Stomach smooth muscle (tissue), 2 donors: Measurements from ENCODE around the gene HNRNPA3.
A peak's percentile ranks its signal among the peaks of the same experiment; 100 is the strongest.
"Not testable (repeated sequence)": the region's sequence is repeated elsewhere in the genome, so short reads cannot be mapped to it uniquely, and the experiment has no call there.

Source experiments
- H3K27ac ChIP-seq: one replicate; pipeline ENCODE4 v1.7.0; 2013; ENCODE audit warnings: mild to moderate bottlenecking, low read length, inconsistent platforms
- H3K27me3 ChIP-seq, 2 donors: one replicate each; pipeline ENCODE4 v1.7.0; 2013; ENCODE audit warnings: low read length in 2 of 2; ENCODE audit not compliant: insufficient read depth in 2 of 2, control insufficient read depth in 1 of 2
- H3K36me3 ChIP-seq, 2 donors: one replicate each; pipeline ENCODE4 v1.7.0; 2013; ENCODE audit warnings: low read length in 2 of 2; ENCODE audit not compliant: control insufficient read depth in 2 of 2, insufficient read depth in 2 of 2
- H3K4me1 ChIP-seq: one replicate; pipeline ENCODE4 v1.7.0; 2013; ENCODE audit warnings: low read length; ENCODE audit not compliant: control insufficient read depth, insufficient read depth
- H3K4me3 ChIP-seq, 2 donors: one replicate each; pipeline ENCODE4 v1.7.0; 2013; ENCODE audit warnings: low read length in 2 of 2
- H3K9ac ChIP-seq, 2 donors: one replicate each; pipeline ENCODE4 v1.7.0; 2013; ENCODE audit warnings: low read length in 2 of 2, mild to moderate bottlenecking in 1 of 2
- H3K9me3 ChIP-seq, 2 donors: one replicate each; pipeline ENCODE4 v1.7.0; 2013; ENCODE audit warnings: low read length in 2 of 2; ENCODE audit not compliant: control insufficient read depth in 2 of 2
- donor health status: healthy.
- donor health status: Pancreatic carcinoma.

HNRNPA3 gene

DNA sequence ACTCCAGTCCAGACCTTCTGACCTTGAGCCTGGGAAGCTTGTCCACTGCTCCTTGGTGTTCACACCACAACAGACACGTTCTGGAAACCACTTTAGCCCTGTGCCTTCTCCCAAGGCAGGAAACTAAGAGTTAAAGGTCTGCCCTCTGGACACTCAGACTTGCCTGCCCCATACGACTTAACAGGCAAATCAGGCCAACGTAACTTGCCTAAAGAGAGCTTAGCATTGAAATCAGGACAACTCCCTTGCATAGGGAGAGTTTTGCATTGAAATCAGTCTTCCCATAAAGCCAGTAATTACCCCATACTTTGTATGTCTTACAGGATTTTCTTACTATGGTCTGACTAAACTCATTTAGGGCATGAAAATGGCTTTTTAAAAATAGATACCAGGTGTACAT, 33.4 kb downstream of the HNRNPA3 start:
- peaks cover 42% of the 10 kb centered on the region for H3K4me1 ChIP-seq
- H3K4me3 ChIP-seq: peak overlapping the region in 1 of 2 donors; percentile 22
- H3K27me3 ChIP-seq: no peaks in the 10 kb centered on the region
- no peak overlapping the region for H3K27ac ChIP-seq
- H3K9me3 ChIP-seq: no peaks in the 10 kb centered on the region
- no peak overlapping the region for H3K9ac ChIP-seq
- H3K36me3 ChIP-seq: no peaks in the 10 kb centered on the region

DNA sequence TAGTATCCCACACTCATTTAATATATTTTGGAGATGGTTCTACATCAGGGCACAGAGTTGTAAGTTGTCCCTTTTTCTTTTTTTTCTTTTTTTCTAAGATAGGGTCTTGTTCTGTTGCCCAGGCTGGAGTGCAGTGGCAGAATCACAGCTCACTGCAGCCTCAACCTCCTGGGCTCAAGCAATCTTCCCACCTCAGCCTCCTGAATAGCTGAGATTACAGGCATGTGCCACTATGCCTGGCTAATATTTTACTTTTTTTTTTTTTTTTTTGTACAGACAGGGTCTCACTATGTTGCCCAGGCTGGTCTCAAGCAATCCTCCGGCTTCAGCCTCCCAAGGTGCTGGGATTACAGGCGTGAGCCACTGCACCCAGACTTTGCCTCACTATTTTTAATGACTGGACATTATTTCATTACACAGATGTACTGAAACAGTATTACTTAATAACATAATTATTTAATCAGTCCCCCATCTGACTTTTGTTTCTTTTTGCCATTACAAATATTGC, 34.0 kb downstream of the HNRNPA3 start:
- not testable (repeated sequence) for H3K9me3 ChIP-seq, H3K36me3 ChIP-seq, H3K9ac ChIP-seq, H3K27ac ChIP-seq, H3K27me3 ChIP-seq, H3K4me3 ChIP-seq
- H3K4me1 ChIP-seq: peaks cover 38% of the 10 kb centered on the region

DNA sequence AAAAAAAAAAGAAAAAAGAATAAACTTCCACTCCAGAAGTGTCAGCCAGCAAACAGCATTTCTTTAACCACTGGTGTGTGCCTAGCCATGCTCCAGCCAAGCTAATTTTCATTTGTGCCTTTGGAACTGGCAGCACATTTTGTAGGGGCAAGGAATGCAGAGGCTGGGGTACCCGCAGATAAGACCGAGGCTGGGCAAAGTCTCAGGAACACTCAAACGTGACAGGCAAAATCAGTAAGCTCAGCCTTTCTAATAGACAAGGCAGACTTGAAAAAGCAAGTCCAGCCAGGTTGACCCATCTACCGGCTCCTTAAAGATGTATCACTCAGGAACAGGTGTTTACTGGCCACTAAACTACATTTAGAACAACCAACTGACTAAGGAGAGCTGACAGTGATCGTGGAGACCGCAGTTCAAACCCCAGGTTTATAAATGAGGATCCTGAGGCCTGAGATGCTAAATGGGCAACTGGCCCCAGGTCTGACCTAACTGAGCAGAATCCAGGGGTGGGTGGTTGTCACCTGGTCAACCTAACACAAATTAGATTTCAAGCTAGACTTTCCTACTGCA, 35.2 kb downstream of the HNRNPA3 start:
- H3K4me3 ChIP-seq: no peak overlapping the region
- H3K27me3 ChIP-seq: no peaks in the 10 kb centered on the region
- no peaks in the 10 kb centered on the region for H3K36me3 ChIP-seq
- no peak overlapping the region for H3K9ac ChIP-seq
- no peak overlapping the region for H3K27ac ChIP-seq
- H3K9me3 ChIP-seq: no peaks in the 10 kb centered on the region
- H3K4me1 ChIP-seq: peaks cover 43% of the 10 kb centered on the region

DNA sequence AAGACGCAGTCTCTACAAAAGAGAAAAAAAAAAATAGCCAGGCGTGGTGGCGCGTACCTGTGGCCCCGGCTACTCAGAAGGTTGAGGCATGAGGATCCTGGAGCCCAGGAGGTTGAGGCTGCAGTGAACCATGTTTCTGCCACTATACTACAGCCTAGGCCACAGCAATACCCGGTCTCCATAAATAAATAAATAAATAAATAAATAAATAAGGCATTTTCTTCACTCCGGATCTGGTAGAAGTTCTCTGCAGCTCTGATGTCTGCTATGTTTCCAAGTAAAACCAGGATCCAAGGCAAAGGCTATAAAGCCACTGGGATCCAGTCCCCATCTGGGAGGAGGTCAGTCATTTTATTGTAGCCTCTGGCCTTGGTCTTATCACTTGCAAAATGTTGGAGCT, 36.4 kb downstream of the HNRNPA3 start:
- Histone ChIP-seq H3K9ac (no peak overlapping the region), H3K4me1 (peaks cover 39% of the 10 kb centered on the region), H3K27me3 (no peaks in the 10 kb centered on the region), H3K4me3 (no peak overlapping the region), H3K9me3 (no peaks in the 10 kb centered on the region), H3K36me3 (no peaks in the 10 kb centered on the region), H3K27ac (no peak overlapping the region)

DNA sequence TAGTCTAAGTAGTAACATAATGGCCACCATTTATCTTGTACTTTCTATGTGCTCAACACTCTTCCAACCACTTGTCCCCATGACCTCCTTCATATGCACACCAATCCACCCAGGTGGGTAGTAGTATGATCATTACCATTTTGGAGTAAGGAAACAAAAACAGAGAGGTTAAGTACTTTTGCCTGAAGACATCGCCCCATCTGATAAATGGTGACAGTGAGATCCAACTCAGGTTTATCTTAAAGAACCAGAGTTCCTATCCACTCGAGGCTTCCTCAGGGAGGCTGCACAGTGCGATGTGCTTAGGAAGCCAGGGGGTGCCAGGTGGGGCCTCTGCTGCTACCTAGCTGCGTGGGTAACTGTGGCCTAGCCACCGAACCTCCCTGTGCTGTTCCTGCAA, 37.9 kb downstream of the HNRNPA3 start:
- no peak overlapping the region for H3K4me3 ChIP-seq
- no peaks in the 10 kb centered on the region for H3K36me3 ChIP-seq
- H3K9ac ChIP-seq: no peak overlapping the region
- H3K4me1 ChIP-seq: peaks cover 44% of the 10 kb centered on the region
- no peak overlapping the region for H3K27ac ChIP-seq
- no peaks in the 10 kb centered on the region for H3K27me3 ChIP-seq
- H3K9me3 ChIP-seq: no peaks in the 10 kb centered on the region

DNA sequence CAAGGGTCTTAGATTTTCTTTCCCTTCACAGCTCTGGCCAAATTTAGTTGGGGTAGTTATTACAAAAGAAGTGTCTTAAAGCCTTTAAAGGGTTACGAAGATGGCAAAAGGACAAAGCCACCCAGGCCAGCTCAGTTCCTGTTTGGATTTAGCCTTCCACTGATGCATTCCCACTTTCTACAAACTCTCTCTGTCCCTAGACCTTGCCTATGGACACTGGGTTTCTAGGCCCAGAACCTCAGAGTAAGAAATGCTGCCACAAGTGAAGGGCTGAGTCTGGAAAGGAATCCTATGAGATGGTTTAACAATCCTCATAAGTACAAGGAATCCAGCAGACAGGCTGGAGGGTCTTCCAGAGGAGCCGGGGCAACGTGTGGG, 38.6 kb downstream of the HNRNPA3 start:
- H3K4me1 ChIP-seq: peaks cover 41% of the 10 kb centered on the region
- H3K27me3 ChIP-seq: no peaks in the 10 kb centered on the region
- H3K9ac ChIP-seq: no peak overlapping the region
- no peak overlapping the region for H3K27ac ChIP-seq
- H3K9me3 ChIP-seq: no peaks in the 10 kb centered on the region
- H3K36me3 ChIP-seq: no peaks in the 10 kb centered on the region
- peak overlapping the region in 1 of 2 donors; percentile 35 for H3K4me3 ChIP-seq

DNA sequence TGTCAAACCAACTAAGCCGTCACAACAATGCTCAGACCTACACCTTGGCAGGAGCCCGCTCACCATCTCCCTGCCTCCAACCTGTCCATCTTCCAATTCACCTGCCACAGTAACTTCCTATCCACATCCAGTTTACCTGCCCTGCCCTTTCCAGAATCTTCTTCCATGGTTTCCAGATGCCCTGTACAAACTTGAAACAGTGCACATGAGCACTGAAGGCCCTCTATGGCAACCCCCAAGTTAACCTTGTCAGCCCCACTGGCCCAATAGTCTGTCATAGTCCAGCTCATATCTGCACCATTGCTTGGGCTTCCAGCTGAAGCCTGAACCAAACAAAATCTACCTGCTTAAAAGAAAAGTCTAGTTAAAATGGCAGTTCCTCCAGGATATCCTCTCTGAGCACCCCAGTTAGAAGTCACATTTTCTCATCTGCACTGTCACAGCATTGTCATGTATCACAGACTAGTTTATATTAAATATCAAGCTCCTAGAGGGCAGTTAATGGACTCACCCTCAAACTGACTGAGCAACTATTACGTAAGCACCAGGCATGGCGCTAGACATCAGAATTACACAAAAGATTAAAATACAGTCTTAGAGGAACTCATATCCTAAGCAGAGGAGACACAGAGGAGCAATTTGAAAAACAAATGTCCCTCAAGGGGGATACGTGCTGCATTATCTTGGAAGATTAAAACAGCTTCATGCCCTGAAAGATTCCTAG, 40.4 kb downstream of the HNRNPA3 start:
- peak overlapping the region in 1 of 2 donors; percentile 35 for H3K4me3 ChIP-seq
- H3K27me3 ChIP-seq: no peaks in the 10 kb centered on the region
- no peak overlapping the region for H3K9ac ChIP-seq
- H3K36me3 ChIP-seq: no peaks in the 10 kb centered on the region
- H3K27ac ChIP-seq: peak overlapping the region; percentile 31
- H3K4me1 ChIP-seq: peaks cover 48% of the 10 kb centered on the region
- H3K9me3 ChIP-seq: no peaks in the 10 kb centered on the region

DNA sequence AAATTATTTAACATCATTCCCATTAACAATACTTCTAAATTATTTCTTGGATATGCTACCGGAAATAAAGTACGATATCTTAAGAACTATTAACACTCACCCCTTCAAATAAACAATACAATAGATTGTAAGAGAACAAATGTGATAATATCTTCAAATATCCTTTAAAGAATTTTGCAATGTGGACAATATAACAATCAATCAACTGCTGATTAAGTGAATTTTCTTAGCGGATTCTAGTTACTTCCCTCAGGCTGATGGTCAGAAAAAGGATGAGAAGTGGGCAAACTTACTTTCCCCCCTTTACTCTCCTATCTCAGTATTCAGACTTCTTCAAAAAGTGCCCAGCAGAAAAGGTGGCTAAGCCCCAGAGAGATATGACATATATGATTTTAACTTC, 41.1 kb downstream of the HNRNPA3 start:
- no peaks in the 10 kb centered on the region for H3K9me3 ChIP-seq
- H3K9ac ChIP-seq: no peak overlapping the region
- H3K4me3 ChIP-seq: no peak overlapping the region
- H3K4me1 ChIP-seq: peaks cover 47% of the 10 kb centered on the region
- H3K27ac ChIP-seq: no peak overlapping the region
- H3K36me3 ChIP-seq: no peaks in the 10 kb centered on the region
- no peaks in the 10 kb centered on the region for H3K27me3 ChIP-seq

DNA sequence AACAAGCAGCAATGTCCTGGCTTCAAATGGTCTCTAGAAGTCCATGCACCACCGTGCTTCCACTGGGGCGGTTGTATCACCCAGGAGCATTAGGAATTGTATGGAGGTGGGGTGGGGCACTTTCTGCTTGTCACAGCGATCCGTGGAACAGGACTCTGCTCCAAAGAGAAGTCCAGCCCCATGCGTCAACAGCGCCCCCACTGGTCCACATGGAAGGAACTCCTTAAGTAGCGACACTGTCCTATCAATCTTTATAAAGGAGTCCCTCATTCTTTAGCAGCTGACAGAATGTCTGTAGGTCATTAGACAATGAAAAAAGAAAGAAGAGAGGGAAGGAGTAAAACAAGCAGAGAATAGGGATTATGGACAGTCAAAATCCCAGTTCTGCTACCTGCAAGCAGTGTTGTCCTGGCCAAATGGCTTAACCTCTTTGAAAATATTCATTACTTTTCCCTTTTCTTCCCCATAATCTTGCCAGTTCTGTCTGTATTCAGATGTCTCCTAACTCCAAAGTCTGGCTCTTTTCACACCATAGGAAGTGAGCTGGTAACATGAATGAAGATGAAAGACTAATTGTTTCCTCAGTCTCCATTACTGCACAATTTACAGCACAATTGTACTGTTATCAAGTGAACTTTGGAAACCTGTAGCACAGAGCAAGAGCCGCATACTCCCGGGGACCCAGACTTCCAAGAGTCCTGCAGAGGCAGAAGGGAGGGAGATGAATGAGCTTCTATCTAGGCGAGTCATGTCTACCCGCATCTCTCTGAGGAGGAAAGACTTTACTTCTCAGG, 42.0 kb downstream of the HNRNPA3 start:
- no peaks in the 10 kb centered on the region for H3K9me3 ChIP-seq
- peak overlapping the region; percentile 23 to 36 for H3K4me3 ChIP-seq
- H3K4me1 ChIP-seq: peaks cover 45% of the 10 kb centered on the region
- no peaks in the 10 kb centered on the region for H3K36me3 ChIP-seq
- H3K27me3 ChIP-seq: no peaks in the 10 kb centered on the region
- no peak overlapping the region for H3K9ac ChIP-seq
- H3K27ac ChIP-seq: no peak overlapping the region

DNA sequence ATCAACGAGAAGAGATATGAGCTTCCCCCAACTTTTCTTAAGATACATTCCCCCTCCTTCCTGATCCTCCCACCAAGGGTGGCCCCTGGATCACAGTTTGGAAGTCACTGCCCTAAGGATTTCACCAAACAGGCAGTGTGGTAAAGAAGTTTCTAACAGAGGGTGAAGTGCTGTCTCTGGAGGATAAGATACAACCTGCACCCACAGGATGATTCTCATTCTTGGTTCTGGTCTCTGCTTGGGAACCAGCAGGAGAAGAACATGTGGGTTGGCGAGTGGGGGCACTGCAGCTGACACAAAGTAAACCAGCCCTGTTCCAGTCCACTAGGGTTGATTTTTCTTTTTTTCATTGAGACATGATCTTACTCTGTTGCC, 42.6 kb downstream of the HNRNPA3 start:
- Histone ChIP-seq H3K36me3 (no peaks in the 10 kb centered on the region), H3K9me3 (no peaks in the 10 kb centered on the region), H3K4me1 (peaks cover 46% of the 10 kb centered on the region), H3K27me3 (no peaks in the 10 kb centered on the region), H3K27ac (no peak overlapping the region), H3K4me3 (peak overlapping the region in 1 of 2 donors; percentile 36), H3K9ac (no peak overlapping the region)
